HCT116 (cell line): ENCODE data around the gene MLPH. TPM values are rescaled to one million over a fixed set of nuclear protein-coding genes. Genes with fewer than 3 reads are reported as not detected.

Experiments used
- ATAC-seq: fragments of 200-7000 bp; cut with Tn5 transposase; 2 replicates; pipeline ENCODE4 v1.9.1; 2020; ENCODE audit warnings: mild to moderate bottlenecking, moderate library complexity
- BruUV-seq: library from RNA; stranded (reverse); fragments of 400-500 nt; replicated peaks from 2 replicates; lab custom pipeline; 2021; lab: Mats Ljungman, UMichigan
- CTCF ChIA-PET: fragments of 300-600 bp; sonication (Branson Sonifier 250); formaldehyde crosslinking; loops from one replicate; lab custom pipeline; 2021; ENCODE audit warnings: antibody characterized with exemption; lab: Charles Lee
- POLR2A ChIA-PET: fragments of 300-600, 350-600 bp; sonication (Branson Sonifier 250); formaldehyde crosslinking; loops from one replicate; lab custom pipeline; 2021; ENCODE audit warnings: antibody characterized with exemption; lab: Charles Lee
- RAD21 ChIA-PET, 2 experiments: fragments of 300-600 bp; sonication (Branson Sonifier 250); formaldehyde crosslinking; loops; one replicate each; lab custom pipeline; 2023; ENCODE audit warnings: low total read pairs in 2 of 2; ENCODE audit not compliant: uncharacterized antibody in 2 of 2, unreplicated experiment in 2 of 2, low non-redundant PET in 1 of 2; lab: Charles Lee
- DNase-seq: peaks from one replicate; pipeline ENCODE4 v3.0.0-alpha.2; 2010; ENCODE audit warnings: low read depth, low spot score
- H2AFZ ChIP-seq: fragments of 200-600 bp; shearing (Covaris generic), sonication (generic); 2 replicates; pipeline ENCODE4 v1.6.1; 2017; ENCODE audit warnings: low read depth, mixed run types, mixed read lengths, antibody characterized with exemption, low read length; ENCODE audit not compliant: poor library complexity, severe bottlenecking
- H3K27ac ChIP-seq: 2 replicates; pipeline ENCODE4 v1.5.1; 2012; ENCODE audit warnings: low read depth, low read length
- H3K27me3 ChIP-seq: fragments of 200-600 bp; sonication (generic); 2 replicates; pipeline ENCODE4 v1.6.1; 2016; ENCODE audit warnings: mixed run types, low read length, mixed read lengths; ENCODE audit not compliant: insufficient read depth
- H3K36me3 ChIP-seq, 2 experiments: fragments of 200-500 bp in 1 of 2; fragments of 200-600 bp in 1 of 2; sonication (Bioruptor generic) in 1 of 2; sonication (generic) in 1 of 2; 2 replicates each; pipeline versions ENCODE4 v1.5.1 to v1.6.1; 2014 to 2016; ENCODE audit warnings: low read length in 2 of 2, inconsistent platforms in 1 of 2, mixed read lengths in 1 of 2, mixed run types in 1 of 2; ENCODE audit not compliant: insufficient read depth in 2 of 2, control insufficient read depth in 1 of 2
- H3K4me1 ChIP-seq, 2 experiments: fragments of 200-600 bp in 1 of 2; sonication (generic) in 1 of 2; 2 replicates each; pipeline versions ENCODE4 v1.5.1 to v1.6.1; 2012 to 2017; ENCODE audit warnings: low read length in 2 of 2, inconsistent platforms in 1 of 2, mild to moderate bottlenecking in 1 of 2, mixed read lengths in 1 of 2, mixed run types in 1 of 2, moderate library complexity in 1 of 2; ENCODE audit not compliant: insufficient read depth in 2 of 2, control insufficient read depth in 1 of 2
- H3K4me2 ChIP-seq: fragments of 200-600 bp; sonication (generic); 2 replicates; pipeline ENCODE4 v1.6.1; 2017; ENCODE audit warnings: mixed run types, low read length, mixed read lengths
- H3K4me3 ChIP-seq, 2 experiments: fragments of 200-600 bp in 1 of 2; sonication (generic) in 1 of 2; replicated peaks in 1 of 2; 2 replicates each; pipeline ENCODE4 v1.5.1; 2011 to 2016; ENCODE audit warnings: low read length in 2 of 2, control low read depth in 1 of 2, low read depth in 1 of 2, mild to moderate bottlenecking in 1 of 2, mixed read lengths in 1 of 2, mixed run types in 1 of 2
- H3K79me2 ChIP-seq: fragments of 200-600 bp; sonication (generic); 2 replicates; pipeline ENCODE4 v1.6.1; 2017; ENCODE audit warnings: mild to moderate bottlenecking, mixed run types, low read length, moderate library complexity, mixed read lengths; ENCODE audit not compliant: insufficient read depth
- H3K9ac ChIP-seq: fragments of 200-600 bp; sonication (generic); 2 replicates; pipeline ENCODE4 v1.6.1; 2016; ENCODE audit warnings: low read length, mixed read lengths
- H3K9me2 ChIP-seq: fragments of 200-600 bp; sonication (generic), shearing (Covaris generic); 2 replicates; pipeline ENCODE4 v1.6.1; 2017; ENCODE audit warnings: mixed run types, mild to moderate bottlenecking, moderate library complexity; ENCODE audit not compliant: insufficient read depth
- H3K9me3 ChIP-seq, 2 experiments: fragments of 200-500 bp in 1 of 2; fragments of 200-600 bp in 1 of 2; sonication (Bioruptor generic) in 1 of 2; sonication (generic) in 1 of 2; 2 replicates each; pipeline ENCODE4 v1.6.1; 2014 to 2017; ENCODE audit warnings: low read length in 2 of 2, mixed read lengths in 2 of 2, inconsistent platforms in 1 of 2, low read depth in 1 of 2, mild to moderate bottlenecking in 1 of 2, mixed run types in 1 of 2, moderate library complexity in 1 of 2; ENCODE audit not compliant: control insufficient read depth in 1 of 2, insufficient read depth in 1 of 2
- H4K20me1 ChIP-seq: fragments of 200-600 bp; sonication (generic), shearing (Covaris generic); 2 replicates; pipeline ENCODE4 v1.6.1; 2017; ENCODE audit warnings: mixed run types, mild to moderate bottlenecking, moderate library complexity; ENCODE audit not compliant: insufficient read depth
- ATF3 ChIP-seq: IDR thresholded peaks from 2 replicates; pipeline ENCODE4 v1.6.1; 2012
- CBX3 ChIP-seq: IDR thresholded peaks from 2 replicates; pipeline ENCODE4 v1.6.1; 2012; ENCODE audit warnings: low read depth
- CTCF ChIP-seq, 3 experiments: fragments of 200-600 bp in 1 of 3; sonication (generic) in 1 of 3; IDR thresholded peaks in 2 of 3; conservative IDR thresholded peaks in 1 of 3; 2 replicates each; pipeline ENCODE4 v1.5.1; 2012 to 2017; ENCODE audit warnings: low read depth in 2 of 3, low read length in 2 of 3, antibody characterized with exemption in 1 of 3, borderline replicate concordance in 1 of 3, control low read depth in 1 of 3, mild to moderate bottlenecking in 1 of 3, mixed read lengths in 1 of 3, mixed run types in 1 of 3, moderate library complexity in 1 of 3; ENCODE audit not compliant: insufficient read depth in 1 of 3
- FOSL1 ChIP-seq: IDR thresholded peaks from 2 replicates; pipeline ENCODE4 v1.6.1; 2012; ENCODE audit warnings: low read depth
- JUND ChIP-seq: IDR thresholded peaks from 2 replicates; pipeline ENCODE4 v1.6.1; 2012
- MAX ChIP-seq: IDR thresholded peaks from 2 replicates; pipeline ENCODE4 v1.6.1; 2012
- SIN3A ChIP-seq: IDR thresholded peaks from 2 replicates; pipeline ENCODE4 v1.6.1; 2012; ENCODE audit warnings: low read depth
- SRF ChIP-seq: IDR thresholded peaks from 2 replicates; pipeline ENCODE4 v1.6.1; 2012; ENCODE audit warnings: low read depth
- TCF7L2 ChIP-seq: IDR thresholded peaks from 2 replicates; pipeline ENCODE4 v1.7.0; 2011; ENCODE audit warnings: borderline replicate concordance, inconsistent platforms; ENCODE audit not compliant: insufficient read depth, insufficient read length; ENCODE audit errors: extremely low read depth
- ZNF274 ChIP-seq: fragments of 200-500 bp; sonication (Bioruptor generic); IDR thresholded peaks from 2 replicates; pipeline ENCODE4 v1.6.1; 2014; ENCODE audit warnings: mild to moderate bottlenecking, low read depth, low read length, inconsistent platforms
- intact Hi-C: fragments of 100-400 bp; cut with micrococcal nuclease; formaldehyde crosslinking; loops from 2 replicates; pipeline ENCODE4 v1.10.0; 2022
- total RNA-seq: library from RNA; stranded (reverse); gene quantifications from one replicate; pipeline ENCODE4 v1.2.1, GENCODE V29; 2021; ENCODE audit not compliant: unreplicated experiment

Gene MLPH
- total RNA-seq, 1 experiment from 2014 or later = 81.4 TPM

GRCh38 chr2:237459226-237459625 is 27.8 kb upstream of the MLPH start:
- Histone ChIP-seq H3K36me3 (no peaks in the 10 kb centered on the region), H3K4me1 (peaks cover 3 to 30% of the 10 kb centered on the region in 2 experiments; a peak in 3 of 4 replicates), H2AFZ (peak overlapping the region; percentile 4), H3K79me2 (no peaks in the 10 kb centered on the region), H3K9ac (no peak overlapping the region), H3K9me3 (no peaks in the 10 kb centered on the region), H4K20me1 (no peaks in the 10 kb centered on the region), H3K27me3 (no peaks in the 10 kb centered on the region), H3K9me2 (no peaks in the 10 kb centered on the region), H3K27ac (no peak overlapping the region), H3K4me3 (no peak overlapping the region), H3K4me2 (peak overlapping the region; percentile 38; the same call in 1 of the 2 replicates)
- BruUV-seq = no TSS peak
- POLR2A ChIA-PET = no interaction called here
- CTCF ChIA-PET = no interaction called here
- ATAC-seq = no peak
- DNase-seq = no peak
- intact Hi-C loops = no loop called here
- TF ChIP-seq TCF7L2 (no peak), CTCF (IDR thresholded peaks at IDR 0.05 in 2 of 3, conservative IDR thresholded peaks at IDR 0.05 in 1 of 3; ENCODE audit: borderline replicate concordance in 1 of 3, insufficient read depth in 1 of 3, low read depth in 2 of 3, low read length in 2 of 3) (no peak), SIN3A (no peak), ZNF274 (no peak), ATF3 (no peak), FOSL1 (no peak), CBX3 (no peak), MAX (no peak), SRF (no peak), JUND (no peak)
- RAD21 ChIA-PET = no interaction called here
